Dendritic cell treated with granulocyte-macrophage colony-stimulating factor and Interleukin-4, amounts not matched to agents 40 ng/mL and 50 ng/mL, for 4 days (primary cell): ENCODE results near the gene PRIMPOL.

Experiments
- H3K27ac Mint-ChIP-seq: one replicate; pipeline ENCODE4 v1.8.0; 2022; ENCODE audit warnings: mild to moderate bottlenecking, mixed read lengths
- H3K27me3 Mint-ChIP-seq: one replicate; pipeline ENCODE4 v1.8.0; 2022; ENCODE audit warnings: mild to moderate bottlenecking, mixed read lengths
- H3K36me3 Mint-ChIP-seq: one replicate; pipeline ENCODE4 v1.8.0; 2022; ENCODE audit warnings: low read depth, mixed read lengths
- H3K4me1 Mint-ChIP-seq: one replicate; pipeline ENCODE4 v1.8.0; 2022; ENCODE audit warnings: low read depth, mixed read lengths
- H3K4me3 Mint-ChIP-seq: one replicate; pipeline ENCODE4 v1.8.0; 2022; ENCODE audit warnings: mild to moderate bottlenecking, moderate library complexity, mixed read lengths
- H3K9me3 Mint-ChIP-seq: one replicate; pipeline ENCODE4 v1.8.0; 2022; ENCODE audit warnings: mixed read lengths
- intact Hi-C: fragments of 100-400 bp; cut with micrococcal nuclease; formaldehyde crosslinking; loops from one replicate; pipeline ENCODE4 v1.15.0; 2022

PRIMPOL gene

GRCh38 chr4:184688447-184688846 is 38.9 kb downstream of the PRIMPOL start:
- Mint-ChIP-seq H3K27me3 (no peaks in the 10 kb centered on the region), H3K4me1 (peaks cover 14% of the 10 kb centered on the region), H3K27ac (no peak overlapping the region), H3K4me3 (no peak overlapping the region), H3K36me3 (peaks cover 24% of the 10 kb centered on the region), H3K9me3 (no peaks in the 10 kb centered on the region)
- intact Hi-C loops, result no loop called here

GRCh38 chr4:184689681-184690080 is 40.1 kb downstream of the PRIMPOL start:
- intact Hi-C loops, result no loop called here
- Mint-ChIP-seq H3K4me3 (no peak overlapping the region), H3K9me3 (no peaks in the 10 kb centered on the region), H3K27ac (no peak overlapping the region), H3K36me3 (peaks cover 36% of the 10 kb centered on the region), H3K27me3 (no peaks in the 10 kb centered on the region), H3K4me1 (peaks cover 8% of the 10 kb centered on the region)

GRCh38 chr4:184693056-184693455 is 43.5 kb downstream of the PRIMPOL start:
- H3K27me3 Mint-ChIP-seq, result no peaks in the 10 kb centered on the region
- intact Hi-C loops, result no loop called here

GRCh38 chr4:184694412-184694956 is 44.9 kb downstream of the PRIMPOL start:
- Mint-ChIP-seq H3K4me1 (no peaks in the 10 kb centered on the region), H3K27ac (no peak overlapping the region), H3K4me3 (no peak overlapping the region), H3K36me3 (peaks cover 33% of the 10 kb centered on the region), H3K9me3 (no peaks in the 10 kb centered on the region), H3K27me3 (no peaks in the 10 kb centered on the region)
- intact Hi-C loops, result no loop called here

More at GRCh38 chr4:184693056-184693455, 43.5 kb downstream of the PRIMPOL start:
- H3K4me1 Mint-ChIP-seq, result no peaks in the 10 kb centered on the region
- H3K9me3 Mint-ChIP-seq, result no peaks in the 10 kb centered on the region
- no peak overlapping the region for H3K4me3 Mint-ChIP-seq
- no peak overlapping the region for H3K27ac Mint-ChIP-seq
- H3K36me3 Mint-ChIP-seq, result peaks cover 33% of the 10 kb centered on the region

- H3K27ac Mint-ChIP-seq, result no peak overlapping the region
- peaks cover 33% of the 10 kb centered on the region for H3K36me3 Mint-ChIP-seq
- no peaks in the 10 kb centered on the region for H3K27me3 Mint-ChIP-seq
- no peaks in the 10 kb centered on the region for H3K4me1 Mint-ChIP-seq
- no peaks in the 10 kb centered on the region for H3K9me3 Mint-ChIP-seq
- intact Hi-C loops, result no loop called here
- no peak overlapping the region for H3K4me3 Mint-ChIP-seq
Observed at GRCh38 chr4:184695178-184695896, 45.8 kb downstream of the PRIMPOL start.

GRCh38 chr4:184697956-184698355 is 48.4 kb downstream of the PRIMPOL start:
- Mint-ChIP-seq H3K36me3 (peaks cover 17% of the 10 kb centered on the region), H3K9me3 (no peaks in the 10 kb centered on the region), H3K4me3 (no peak overlapping the region), H3K4me1 (no peaks in the 10 kb centered on the region), H3K27me3 (no peaks in the 10 kb centered on the region), H3K27ac (no peak overlapping the region)
- intact Hi-C loops, result no loop called here

- no peaks in the 10 kb centered on the region for H3K27me3 Mint-ChIP-seq
- no peaks in the 10 kb centered on the region for H3K4me1 Mint-ChIP-seq
- H3K27ac Mint-ChIP-seq, result no peak overlapping the region
- H3K4me3 Mint-ChIP-seq, result no peak overlapping the region
- H3K36me3 Mint-ChIP-seq, result no peaks in the 10 kb centered on the region
- no peaks in the 10 kb centered on the region for H3K9me3 Mint-ChIP-seq
- intact Hi-C loops, result no loop called here
Observed at GRCh38 chr4:184699941-184700340, 50.4 kb downstream of the PRIMPOL start.

GRCh38 chr4:184702114-184702513 is 52.6 kb downstream of the PRIMPOL start:
- Mint-ChIP-seq H3K27me3 (no peaks in the 10 kb centered on the region), H3K4me1 (no peaks in the 10 kb centered on the region), H3K27ac (no peak overlapping the region), H3K4me3 (no peak overlapping the region), H3K36me3 (no peaks in the 10 kb centered on the region), H3K9me3 (no peaks in the 10 kb centered on the region)
- intact Hi-C loops, result no loop called here

- no peaks in the 10 kb centered on the region for H3K9me3 Mint-ChIP-seq
- H3K4me1 Mint-ChIP-seq, result no peaks in the 10 kb centered on the region
- no peaks in the 10 kb centered on the region for H3K27me3 Mint-ChIP-seq
- H3K27ac Mint-ChIP-seq, result no peak overlapping the region
- H3K36me3 Mint-ChIP-seq, result peaks cover 5% of the 10 kb centered on the region
- intact Hi-C loops, result no loop called here
- no peak overlapping the region for H3K4me3 Mint-ChIP-seq
Observed at GRCh38 chr4:184705692-184706091, 56.2 kb downstream of the PRIMPOL start.

GRCh38 chr4:184706453-184706852 is 56.9 kb downstream of the PRIMPOL start:
- intact Hi-C loops, result no loop called here
- Mint-ChIP-seq H3K4me1 (no peaks in the 10 kb centered on the region), H3K9me3 (no peaks in the 10 kb centered on the region), H3K27ac (no peak overlapping the region), H3K36me3 (peaks cover 5% of the 10 kb centered on the region), H3K4me3 (no peak overlapping the region), H3K27me3 (no peaks in the 10 kb centered on the region)

GRCh38 chr4:184712322-184712721 is 62.8 kb downstream of the PRIMPOL start:
- no peak overlapping the region for H3K4me3 Mint-ChIP-seq
- peaks cover 11% of the 10 kb centered on the region for H3K36me3 Mint-ChIP-seq

GRCh38 chr4:184713887-184714286 is 64.3 kb downstream of the PRIMPOL start:
- H3K36me3 Mint-ChIP-seq, result peaks cover 17% of the 10 kb centered on the region
- H3K9me3 Mint-ChIP-seq, result no peaks in the 10 kb centered on the region
- H3K27me3 Mint-ChIP-seq, result no peaks in the 10 kb centered on the region
- H3K27ac Mint-ChIP-seq, result no peak overlapping the region
- peaks cover 5% of the 10 kb centered on the region for H3K4me1 Mint-ChIP-seq
- intact Hi-C loops, result no loop called here
- H3K4me3 Mint-ChIP-seq, result no peak overlapping the region

More at GRCh38 chr4:184712322-184712721, 62.8 kb downstream of the PRIMPOL start:
- Mint-ChIP-seq H3K4me1 (peaks cover 4% of the 10 kb centered on the region), H3K9me3 (no peaks in the 10 kb centered on the region), H3K27me3 (no peaks in the 10 kb centered on the region), H3K27ac (no peak overlapping the region)
- intact Hi-C loops, result no loop called here

- Mint-ChIP-seq H3K9me3 (no peaks in the 10 kb centered on the region), H3K27ac (no peak overlapping the region), H3K36me3 (peaks cover 20% of the 10 kb centered on the region), H3K4me3 (no peak overlapping the region), H3K27me3 (no peaks in the 10 kb centered on the region), H3K4me1 (peaks cover 5% of the 10 kb centered on the region)
- intact Hi-C loops, result no loop called here
Observed at GRCh38 chr4:184715526-184715925, 66.0 kb downstream of the PRIMPOL start.

- peaks cover 10% of the 10 kb centered on the region for H3K9me3 Mint-ChIP-seq
Observed at GRCh38 chr4:184719407-184719806, 69.9 kb downstream of the PRIMPOL start.

GRCh38 chr4:184721254-184721653 is 71.7 kb downstream of the PRIMPOL start:
- H3K27ac Mint-ChIP-seq, result no peak overlapping the region
- intact Hi-C loops, result no loop called here
- H3K36me3 Mint-ChIP-seq, result peaks cover 52% of the 10 kb centered on the region
- no peak overlapping the region for H3K4me3 Mint-ChIP-seq
- no peaks in the 10 kb centered on the region for H3K27me3 Mint-ChIP-seq
- H3K4me1 Mint-ChIP-seq, result peaks cover 12% of the 10 kb centered on the region
- peaks cover 10% of the 10 kb centered on the region for H3K9me3 Mint-ChIP-seq

More at GRCh38 chr4:184719407-184719806, 69.9 kb downstream of the PRIMPOL start:
- Mint-ChIP-seq H3K36me3 (peaks cover 53% of the 10 kb centered on the region), H3K4me3 (no peak overlapping the region), H3K27ac (no peak overlapping the region), H3K4me1 (peaks cover 5% of the 10 kb centered on the region), H3K27me3 (no peaks in the 10 kb centered on the region)
- intact Hi-C loops, result no loop called here
